Neural crest cell (in vitro differentiated cells): ENCODE results near the gene BRD7. TPM values are rescaled to one million over a fixed set of nuclear protein-coding genes. Genes with fewer than 3 reads are reported as not detected.

Experiments
- DNase-seq: peaks from one replicate; pipeline ENCODE4 v3.0.0; 2021; ENCODE audit warnings: low read depth, mixed read lengths, low spot score
- H3K27ac Mint-ChIP-seq: one replicate; pipeline ENCODE4 v1.8.0; 2021; ENCODE audit warnings: mild to moderate bottlenecking, mixed read lengths; ENCODE audit not compliant: unreplicated experiment
- H3K27me3 Mint-ChIP-seq: 2 replicates; pipeline ENCODE4 v1.8.0; 2021; ENCODE audit warnings: low read depth, mild to moderate bottlenecking, mixed read lengths
- H3K36me3 Mint-ChIP-seq: 2 replicates; pipeline ENCODE4 v1.8.0; 2021; ENCODE audit warnings: low read depth, mild to moderate bottlenecking, mixed read lengths
- H3K4me1 Mint-ChIP-seq: 2 replicates; pipeline ENCODE4 v1.8.0; 2021; ENCODE audit warnings: mixed read lengths
- H3K4me3 Mint-ChIP-seq: one replicate; pipeline ENCODE4 v1.8.0; 2021; ENCODE audit warnings: mild to moderate bottlenecking, mixed read lengths
- H3K9me3 Mint-ChIP-seq: 2 replicates; pipeline ENCODE4 v1.8.0; 2021; ENCODE audit warnings: mixed read lengths
- total RNA-seq: library from RNA; stranded (reverse); gene quantifications from 2 replicates; pipeline ENCODE4 v1.2.1, GENCODE V29; 2021
- TF ChIP-seq, protein P1 (sequence below): fragments of 200-600 bp; sonication (generic); conservative IDR thresholded peaks from 2 replicates; pipeline ENCODE4 v1.5.0; 2021; ENCODE audit warnings: antibody characterized with exemption, mild to moderate bottlenecking

The BRD7 gene
- total RNA-seq, 1 donor from 2014 or later = 130 TPM

GRCh38 chr16:50393858-50394802, 25.3 kb upstream of the BRD7 start:
- Mint-ChIP-seq H3K36me3 (no peaks in the 10 kb centered on the region), H3K27me3 (no peaks in the 10 kb centered on the region), H3K4me3 (no peak overlapping the region), H3K9me3 (no peaks in the 10 kb centered on the region), H3K27ac (no peak overlapping the region), H3K4me1 (peaks cover 33% of the 10 kb centered on the region)
- TF ChIP-seq, protein P1, sequence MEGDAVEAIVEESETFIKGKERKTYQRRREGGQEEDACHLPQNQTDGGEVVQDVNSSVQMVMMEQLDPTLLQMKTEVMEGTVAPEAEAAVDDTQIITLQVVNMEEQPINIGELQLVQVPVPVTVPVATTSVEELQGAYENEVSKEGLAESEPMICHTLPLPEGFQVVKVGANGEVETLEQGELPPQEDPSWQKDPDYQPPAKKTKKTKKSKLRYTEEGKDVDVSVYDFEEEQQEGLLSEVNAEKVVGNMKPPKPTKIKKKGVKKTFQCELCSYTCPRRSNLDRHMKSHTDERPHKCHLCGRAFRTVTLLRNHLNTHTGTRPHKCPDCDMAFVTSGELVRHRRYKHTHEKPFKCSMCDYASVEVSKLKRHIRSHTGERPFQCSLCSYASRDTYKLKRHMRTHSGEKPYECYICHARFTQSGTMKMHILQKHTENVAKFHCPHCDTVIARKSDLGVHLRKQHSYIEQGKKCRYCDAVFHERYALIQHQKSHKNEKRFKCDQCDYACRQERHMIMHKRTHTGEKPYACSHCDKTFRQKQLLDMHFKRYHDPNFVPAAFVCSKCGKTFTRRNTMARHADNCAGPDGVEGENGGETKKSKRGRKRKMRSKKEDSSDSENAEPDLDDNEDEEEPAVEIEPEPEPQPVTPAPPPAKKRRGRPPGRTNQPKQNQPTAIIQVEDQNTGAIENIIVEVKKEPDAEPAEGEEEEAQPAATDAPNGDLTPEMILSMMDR = no peak
- DNase-seq = no peak

DNA sequence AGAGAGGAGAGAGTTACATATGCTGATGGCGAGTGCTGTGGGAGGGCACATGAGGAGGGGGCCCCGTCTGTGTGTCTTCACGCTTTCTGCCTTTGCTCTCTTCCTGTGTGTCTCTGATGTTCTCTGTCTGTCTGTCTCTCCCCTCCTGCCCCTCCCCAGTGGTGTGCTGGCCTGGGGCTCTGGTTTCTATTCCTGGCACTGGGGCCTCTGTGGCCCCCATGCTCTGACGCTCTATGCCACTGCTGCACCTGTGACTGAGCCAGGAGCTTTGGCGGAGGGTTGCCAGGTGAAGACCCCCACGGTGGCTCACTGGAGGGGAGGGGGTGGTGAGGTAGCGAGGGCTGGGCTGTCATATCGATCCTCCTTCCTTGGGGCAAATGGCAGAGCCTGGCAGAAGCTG, 24.6 kb upstream of the BRD7 start:
- no peaks in the 10 kb centered on the region for H3K9me3 Mint-ChIP-seq
- no peak overlapping the region for H3K4me3 Mint-ChIP-seq
- H3K27ac Mint-ChIP-seq = no peak overlapping the region
- no peak for DNase-seq
- no peaks in the 10 kb centered on the region for H3K36me3 Mint-ChIP-seq
- TF ChIP-seq, protein P1 = no peak
- no peaks in the 10 kb centered on the region for H3K27me3 Mint-ChIP-seq
- H3K4me1 Mint-ChIP-seq = peaks cover 38% of the 10 kb centered on the region

DNA sequence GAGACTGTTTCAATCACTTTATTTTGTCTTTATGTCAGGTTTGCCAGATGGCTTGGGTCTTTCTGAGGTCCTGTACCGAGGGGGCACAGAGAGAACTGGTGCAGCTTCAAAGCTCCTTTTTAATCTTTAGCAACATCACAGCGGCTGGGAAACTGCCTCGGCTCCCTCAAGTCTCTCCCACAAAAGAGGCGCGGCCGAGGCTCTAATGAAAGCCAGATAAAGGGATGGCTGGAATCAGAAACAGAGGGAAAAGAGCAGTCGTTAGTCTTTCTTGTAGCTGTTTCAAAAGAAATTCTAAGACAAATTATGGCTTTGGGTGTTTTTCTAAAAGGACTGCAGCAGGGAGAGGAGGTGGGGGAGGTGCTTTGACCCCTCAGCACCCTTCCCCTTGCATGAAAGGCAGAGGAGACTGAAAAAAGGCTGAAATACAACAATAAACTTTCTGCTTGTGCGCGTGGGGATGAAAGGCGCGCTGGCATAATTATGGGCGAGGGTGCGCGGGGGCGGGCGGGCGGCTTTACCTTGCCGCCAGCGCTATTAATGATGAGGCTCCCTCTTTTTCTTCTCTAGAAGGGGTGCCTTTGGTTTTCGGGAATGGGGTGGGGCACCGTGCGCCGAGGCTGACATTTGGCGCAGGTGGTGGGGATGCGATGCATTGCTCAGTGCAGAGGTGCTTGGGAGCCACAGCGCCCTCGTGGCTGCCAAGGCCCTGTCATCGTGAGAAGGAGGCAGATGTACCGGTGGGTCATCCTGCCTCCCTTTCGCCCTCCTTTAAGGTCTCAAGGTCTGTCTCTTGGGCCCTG, 22.3 kb upstream of the BRD7 start:
- DNase-seq = no peak
- H3K9me3 Mint-ChIP-seq = peaks cover 2% of the 10 kb centered on the region
- peak overlapping the region; percentile 92 for H3K27ac Mint-ChIP-seq
- no peaks in the 10 kb centered on the region for H3K27me3 Mint-ChIP-seq
- peak overlapping the region; percentile 61 for H3K4me3 Mint-ChIP-seq
- H3K36me3 Mint-ChIP-seq = no peaks in the 10 kb centered on the region
- TF ChIP-seq, protein P1 = no peak
- H3K4me1 Mint-ChIP-seq = peaks cover 49% of the 10 kb centered on the region

DNA sequence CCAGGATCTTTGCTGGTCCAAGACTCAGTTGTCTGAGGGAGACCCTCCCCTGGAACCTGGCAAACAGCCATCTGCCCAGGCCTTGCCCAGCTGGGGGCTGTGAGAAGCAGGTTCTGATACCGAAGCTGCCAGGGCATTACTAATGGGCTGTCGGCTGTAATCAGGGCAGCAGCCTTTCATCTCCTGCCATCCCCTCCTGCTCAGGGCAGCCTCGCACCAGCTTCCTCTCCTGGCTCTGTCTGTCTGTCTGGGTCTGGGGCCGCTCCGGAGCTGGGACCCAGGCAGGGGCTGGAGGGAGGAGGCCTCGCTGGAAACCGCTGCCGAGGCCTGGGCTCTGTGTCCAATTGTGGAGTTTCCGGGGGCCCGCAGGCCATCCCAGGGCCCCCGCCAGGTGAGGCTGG, 21.6 kb upstream of the BRD7 start:
- H3K9me3 Mint-ChIP-seq = peaks cover 4% of the 10 kb centered on the region
- DNase-seq = no peak
- no peaks in the 10 kb centered on the region for H3K27me3 Mint-ChIP-seq
- TF ChIP-seq, protein P1 = no peak
- H3K27ac Mint-ChIP-seq = peak overlapping the region; percentile 92
- no peak overlapping the region for H3K4me3 Mint-ChIP-seq
- peaks cover 57% of the 10 kb centered on the region for H3K4me1 Mint-ChIP-seq
- H3K36me3 Mint-ChIP-seq = no peaks in the 10 kb centered on the region

DNA sequence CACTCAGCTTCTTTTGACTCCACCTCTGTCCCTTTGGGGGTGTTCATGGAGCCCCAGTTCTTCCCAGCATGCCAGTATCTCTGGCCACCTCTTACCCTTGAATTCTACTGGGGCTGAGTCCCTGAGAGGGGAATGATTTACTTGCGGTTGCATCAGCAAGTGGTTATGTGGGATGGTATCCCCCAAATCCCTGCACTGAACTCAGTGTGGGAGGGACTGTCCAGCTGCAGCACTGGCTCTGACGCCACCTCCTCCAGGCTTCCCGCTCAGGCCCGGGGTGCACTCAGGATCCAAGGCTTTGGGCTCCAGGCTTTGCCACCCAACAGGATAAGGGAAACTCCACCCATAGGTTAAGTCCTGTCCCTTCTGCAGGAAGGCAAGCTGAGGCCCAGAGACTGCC, 21.1 kb upstream of the BRD7 start:
- TF ChIP-seq, protein P1 = no peak
- H3K4me3 Mint-ChIP-seq = no peak overlapping the region
- H3K27ac Mint-ChIP-seq = no peak overlapping the region
- peaks cover 4% of the 10 kb centered on the region for H3K9me3 Mint-ChIP-seq
- peaks cover 58% of the 10 kb centered on the region for H3K4me1 Mint-ChIP-seq
- no peaks in the 10 kb centered on the region for H3K36me3 Mint-ChIP-seq
- no peak for DNase-seq
- no peaks in the 10 kb centered on the region for H3K27me3 Mint-ChIP-seq
